GM23338 (cell line): Measurements from ENCODE around the gene ZNF333. TPM values are rescaled to one million over a fixed set of nuclear protein-coding genes. Genes with fewer than 3 reads are reported as not detected.

Experiments
- ATAC-seq: fragments of 200-7000 bp; cut with Tn5 transposase; 3 replicates; pipeline ENCODE4 v1.9.1; 2020
- DNase-seq: peaks from one replicate; pipeline ENCODE4 v3.0.0-alpha.2; 2015; ENCODE audit warnings: low spot score
- H2AFZ ChIP-seq: fragments of 200-600 bp; sonication (generic); 2 replicates; pipeline ENCODE4 v1.8.0; 2016; ENCODE audit warnings: antibody characterized with exemption, mild to moderate bottlenecking, moderate library complexity
- H3F3A ChIP-seq: fragments of 200-600 bp; sonication (generic); replicated peaks from 2 replicates; pipeline ENCODE4 v1.8.0; 2017; ENCODE audit warnings: antibody characterized with exemption, mixed run types, low read depth
- H3K27ac ChIP-seq: fragments of 200-600 bp; sonication (generic); 2 replicates; pipeline ENCODE4 v1.6.1; 2016; ENCODE audit warnings: low read depth
- H3K27me3 ChIP-seq: fragments of 200-600 bp; sonication (generic); 2 replicates; pipeline ENCODE4 v1.8.0; 2016; ENCODE audit warnings: mild to moderate bottlenecking, mixed run types, moderate library complexity; ENCODE audit not compliant: insufficient read depth
- H3K36me3 ChIP-seq: fragments of 200-600 bp; sonication (generic); 2 replicates; pipeline ENCODE4 v1.8.0; 2016; ENCODE audit warnings: mild to moderate bottlenecking; ENCODE audit not compliant: insufficient read depth
- H3K4me1 ChIP-seq: fragments of 200-600 bp; sonication (generic); 2 replicates; pipeline ENCODE4 v1.8.0; 2016; ENCODE audit warnings: mild to moderate bottlenecking, moderate library complexity; ENCODE audit not compliant: insufficient read depth
- H3K4me2 ChIP-seq: fragments of 200-600 bp; sonication (generic); 2 replicates; pipeline ENCODE4 v1.7.1; 2017; ENCODE audit warnings: mixed run types
- H3K4me3 ChIP-seq: fragments of 200-600 bp; sonication (generic); 2 replicates; pipeline ENCODE4 v1.6.1; 2016; ENCODE audit warnings: mixed run types
- H3K79me2 ChIP-seq: fragments of 200-600 bp; sonication (generic); replicated peaks from 2 replicates; pipeline ENCODE4 v1.8.0; 2017; ENCODE audit warnings: mild to moderate bottlenecking; ENCODE audit not compliant: insufficient read depth
- H3K9me2 ChIP-seq: fragments of 200-600 bp; sonication (generic); 2 replicates; pipeline ENCODE4 v1.8.0; 2017; ENCODE audit not compliant: insufficient read depth
- H4K20me1 ChIP-seq: fragments of 200-600 bp; sonication (generic); replicated peaks from 2 replicates; pipeline ENCODE4 v1.8.0; 2017; ENCODE audit warnings: mild to moderate bottlenecking; ENCODE audit not compliant: insufficient read depth
- H3K27ac Mint-ChIP-seq: 2 replicates; pipeline ENCODE4 v1.8.0; 2020; ENCODE audit warnings: inconsistent platforms, mild to moderate bottlenecking, moderate library complexity, mixed read lengths
- H3K27me3 Mint-ChIP-seq: 3 replicates; pipeline ENCODE4 v1.8.0; 2022; ENCODE audit warnings: low read depth, mild to moderate bottlenecking, moderate library complexity, mixed read lengths, inconsistent platforms; ENCODE audit not compliant: insufficient read depth, poor library complexity
- H3K36me3 Mint-ChIP-seq: 3 replicates; pipeline ENCODE4 v1.8.0; 2021; ENCODE audit warnings: low read depth, mild to moderate bottlenecking, inconsistent platforms, moderate library complexity, mixed read lengths
- H3K4me1 Mint-ChIP-seq: 3 replicates; pipeline ENCODE4 v1.8.0; 2020; ENCODE audit warnings: mild to moderate bottlenecking, inconsistent platforms, mixed read lengths
- H3K4me3 Mint-ChIP-seq: 3 replicates; pipeline ENCODE4 v1.8.0; 2021; ENCODE audit warnings: moderate library complexity, mild to moderate bottlenecking, inconsistent platforms, mixed read lengths
- H3K9me3 Mint-ChIP-seq: 3 replicates; pipeline ENCODE4 v1.8.0; 2020; ENCODE audit warnings: moderate library complexity, mild to moderate bottlenecking, inconsistent platforms, mixed read lengths
- CREB1 ChIP-seq: fragments of 250-450 bp; sonication (Bioruptor Pico); IDR thresholded peaks from 2 replicates; pipeline ENCODE4 v1.5.0; 2020; ENCODE audit warnings: low read depth, mild to moderate bottlenecking, moderate library complexity
- CTCF ChIP-seq, 2 experiments: fragments of 200-600 bp in 1 of 2; sonication (generic) in 1 of 2; conservative IDR thresholded peaks; 2 replicates each; pipeline versions ENCODE4 v1.5.1 to v1.6.1; 2016 to 2017; ENCODE audit warnings: antibody characterized with exemption in 2 of 2, low read depth in 2 of 2, mild to moderate bottlenecking in 2 of 2, moderate library complexity in 1 of 2
- EZH2 ChIP-seq: fragments of 200-600 bp; sonication (generic); IDR thresholded peaks from one replicate; pipeline ENCODE4 v1.8.0; 2017; ENCODE audit warnings: antibody characterized with exemption, mild to moderate bottlenecking, low read depth; ENCODE audit not compliant: unreplicated experiment
- JUNB ChIP-seq: IDR thresholded peaks from one replicate; pipeline ENCODE4 v1.6.1; 2016; ENCODE audit warnings: antibody characterized with exemption; ENCODE audit not compliant: unreplicated experiment
- NANOG ChIP-seq: IDR thresholded peaks from 2 replicates; pipeline ENCODE4 v1.6.1; 2016; ENCODE audit warnings: antibody characterized with exemption, borderline replicate concordance
- POLR2AphosphoS5 ChIP-seq: IDR thresholded peaks from 2 replicates; pipeline ENCODE4 v1.6.1; 2016; ENCODE audit warnings: antibody characterized with exemption, low read depth
- STAT1 ChIP-seq: IDR thresholded peaks from one replicate; pipeline ENCODE4 v1.6.1; 2016; ENCODE audit warnings: antibody characterized with exemption; ENCODE audit not compliant: unreplicated experiment
- ZNF114 ChIP-seq: fragments of 250-450 bp; sonication (Bioruptor Pico); IDR thresholded peaks from 2 replicates; pipeline ENCODE4 v1.5.0; 2020; ENCODE audit warnings: mild to moderate bottlenecking, moderate library complexity
- ZNF331 ChIP-seq: fragments of 250-450 bp; sonication (Bioruptor Pico); IDR thresholded peaks from 2 replicates; pipeline ENCODE4 v1.5.0; 2020; ENCODE audit warnings: low read depth, mild to moderate bottlenecking, moderate library complexity
- ZNF462 ChIP-seq: fragments of 250-450 bp; sonication (Bioruptor Pico); IDR thresholded peaks from 2 replicates; pipeline ENCODE4 v1.5.0; 2020; ENCODE audit warnings: mild to moderate bottlenecking, moderate library complexity
- polyA plus RNA-seq: library from polyadenylated mRNA; unstranded; fragments of >200 nt; fragmentation: Nextera tagmentation; extraction: Ambion mirVana; gene quantifications from 2 replicates; pipeline ENCODE4 v1.2.1, GENCODE V29; 2016
- total RNA-seq: library from RNA; depleted of rRNA; stranded (reverse); fragments of >200 nt; shearing (Covaris generic); gene quantifications from 2 replicates; pipeline ENCODE4 v1.2.3, GENCODE V29; 2014

Gene ZNF333
- total and polyA plus RNA-seq, 2 experiments from 2014 or later: 7.2 to 21.6 TPM

GRCh38 chr19:14649020-14649419 is 40.8 kb upstream of the ZNF333 start (continued):
- TF ChIP-seq STAT1: no peak
- TF ChIP-seq EZH2: no peak
- no peak for TF ChIP-seq ZNF114 (CRISPR knock-in tag)
- TF ChIP-seq POLR2AphosphoS5: no peak
- TF ChIP-seq CREB1 (CRISPR knock-in tag): no peak
- no peak for TF ChIP-seq CTCF (conservative IDR thresholded peaks at IDR 0.05; ENCODE audit: low read depth in 2 of 2)

- H3K27me3 Mint-ChIP-seq: peaks cover 2% of the 10 kb centered on the region
- no peak overlapping the region for H3K4me2 ChIP-seq
- H3K4me1 ChIP-seq: no peaks in the 10 kb centered on the region
- ATAC-seq (no peak), DNase-seq (no peak)
- H3K9me3 Mint-ChIP-seq: peaks cover 79% of the 10 kb centered on the region
- no peaks in the 10 kb centered on the region for H3K36me3 ChIP-seq
- no peak overlapping the region for H3K4me3 ChIP-seq
- no peaks in the 10 kb centered on the region for H3K27me3 ChIP-seq
- no peaks in the 10 kb centered on the region for H3K9me2 ChIP-seq
- no peak overlapping the region for H2AFZ ChIP-seq
- H3K79me2 ChIP-seq: no peaks in the 10 kb centered on the region
- no peaks in the 10 kb centered on the region for H3K4me1 Mint-ChIP-seq
- no peak for TF ChIP-seq JUNB
- no peak for TF ChIP-seq NANOG
- no peak overlapping the region for H3K4me3 Mint-ChIP-seq
- H4K20me1 ChIP-seq: no peaks in the 10 kb centered on the region
- no peak overlapping the region for H3K27ac Mint-ChIP-seq
- H3K27ac ChIP-seq: no peak overlapping the region
- no peaks in the 10 kb centered on the region for H3F3A ChIP-seq
- peaks cover 33% of the 10 kb centered on the region for H3K36me3 Mint-ChIP-seq
Measured at GRCh38 chr19:14650161-14650560, 39.7 kb upstream of the ZNF333 start.

- TF ChIP-seq ZNF462 (CRISPR knock-in tag) (no peak), CREB1 (CRISPR knock-in tag) (no peak), ZNF114 (CRISPR knock-in tag) (no peak), ZNF331 (CRISPR knock-in tag) (no peak), STAT1 (no peak), POLR2AphosphoS5 (no peak)
- peaks cover 79% of the 10 kb centered on the region for H3K9me3 Mint-ChIP-seq
- Histone ChIP-seq H3K27me3 (no peaks in the 10 kb centered on the region), H2AFZ (no peak overlapping the region), H3K9me2 (no peaks in the 10 kb centered on the region), H3K4me3 (no peak overlapping the region), H3K79me2 (no peaks in the 10 kb centered on the region), H4K20me1 (no peaks in the 10 kb centered on the region), H3K4me2 (no peak overlapping the region), H3K4me1 (no peaks in the 10 kb centered on the region), H3F3A (no peaks in the 10 kb centered on the region), H3K36me3 (no peaks in the 10 kb centered on the region), H3K27ac (no peak overlapping the region)
- no peak overlapping the region for H3K27ac Mint-ChIP-seq
- peaks cover 17% of the 10 kb centered on the region for H3K36me3 Mint-ChIP-seq
- peaks cover 5% of the 10 kb centered on the region for H3K27me3 Mint-ChIP-seq
- no peak overlapping the region for H3K4me3 Mint-ChIP-seq
- ATAC-seq: no peak
- no peak for DNase-seq
- H3K4me1 Mint-ChIP-seq: no peaks in the 10 kb centered on the region
Measured at GRCh38 chr19:14654786-14655560, 34.9 kb upstream of the ZNF333 start.
